Prostate gland (tissue), 2 donors: ENCODE results near the gene TAGLN.

ENCODE experiments used
- CTCF ChIP-seq, 4 experiments: fragments of 200-600 bp in 2 of 4; fragments of 450-650 bp in 2 of 4; sonication (generic) in 2 of 4; IDR thresholded peaks; 1 replicate in 3 of 4; 2 replicates in 1 of 4; pipeline ENCODE4 v1.5.1; 2016 to 2019; ENCODE audit warnings: antibody characterized with exemption in 4 of 4, mild to moderate bottlenecking in 2 of 4, moderate library complexity in 2 of 4
- POLR2AphosphoS5 ChIP-seq: sonication (generic); formaldehyde crosslinking; IDR thresholded peaks from one replicate; pipeline ENCODE4 v1.6.1; 2017; ENCODE audit warnings: antibody characterized with exemption

- no peak for TF ChIP-seq CTCF (IDR thresholded peaks at IDR 0.05)
- no peak for TF ChIP-seq POLR2AphosphoS5
Measured at GRCh38 chr11:117201658-117202305, 2.6 kb downstream of the TAGLN start.
